ENCODE measurements around the gene OCSTAMP.

The OCSTAMP gene
- total RNA-seq: 0 to 0.37 (median 0) reads per million in 4 experiments

DNA sequence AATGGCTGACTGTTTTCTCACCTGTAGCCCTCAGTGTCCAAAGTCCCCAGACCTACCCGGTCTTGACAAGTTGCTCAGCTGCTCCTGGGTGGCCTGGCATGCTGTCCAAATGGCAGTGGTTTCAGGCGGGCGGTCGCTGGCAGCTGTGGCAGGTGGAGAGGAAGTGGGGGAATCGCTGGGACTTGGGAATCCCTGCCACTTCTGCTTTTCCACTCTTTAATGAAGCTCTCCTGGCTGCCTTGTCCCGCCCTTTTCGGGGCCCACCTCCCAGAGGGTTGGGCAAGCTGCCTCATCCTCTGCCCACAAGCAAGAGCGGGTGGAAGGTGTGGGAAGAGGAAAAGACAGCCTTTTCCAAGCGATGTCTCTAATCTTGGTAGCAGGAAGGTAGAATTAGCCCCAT, at the start of gene OCSTAMP:
OCSTAMP (minus strand) TSS at position 194 of the 400 bp plus-strand sequence; CDS start at position 100, 94 bp downstream.
- no peak for DNase-seq

GRCh38 chr20:46599227-46599987, 49.0 kb upstream of the OCSTAMP start:
- DNase-seq: no peak

- DNase-seq: no peak
These were observed 45.5 kb upstream of the OCSTAMP start for GRCh38 chr20:46595933-46596332.

GRCh38 chr20:46594725-46595124, 44.3 kb upstream of the OCSTAMP start:
- DNase-seq: no peak

GRCh38 chr20:46592580-46593362, 42.3 kb upstream of the OCSTAMP start:
- no peak for DNase-seq

DNA sequence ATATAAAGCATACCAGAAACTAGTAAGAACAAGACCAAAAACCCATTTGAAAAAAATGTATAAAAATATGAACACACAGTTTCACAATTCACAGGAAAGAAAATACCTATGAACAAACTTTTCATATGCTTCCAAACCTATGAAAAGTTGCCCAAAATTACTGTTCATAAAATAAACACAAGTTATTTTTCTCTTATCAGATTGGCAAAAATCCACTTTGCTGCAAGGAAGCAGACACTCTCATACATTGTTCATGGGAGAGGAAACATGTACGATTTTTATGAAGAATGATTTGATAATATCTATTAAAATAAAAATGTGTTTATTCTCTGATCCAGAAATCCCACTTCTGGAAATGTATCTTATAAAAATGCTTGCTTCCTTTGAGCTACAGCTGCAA, 40.0 kb upstream of the OCSTAMP start:
- no peak for DNase-seq

- no peak for DNase-seq
These were observed 38.4 kb upstream of the OCSTAMP start for GRCh38 chr20:46588532-46589511.

DNA sequence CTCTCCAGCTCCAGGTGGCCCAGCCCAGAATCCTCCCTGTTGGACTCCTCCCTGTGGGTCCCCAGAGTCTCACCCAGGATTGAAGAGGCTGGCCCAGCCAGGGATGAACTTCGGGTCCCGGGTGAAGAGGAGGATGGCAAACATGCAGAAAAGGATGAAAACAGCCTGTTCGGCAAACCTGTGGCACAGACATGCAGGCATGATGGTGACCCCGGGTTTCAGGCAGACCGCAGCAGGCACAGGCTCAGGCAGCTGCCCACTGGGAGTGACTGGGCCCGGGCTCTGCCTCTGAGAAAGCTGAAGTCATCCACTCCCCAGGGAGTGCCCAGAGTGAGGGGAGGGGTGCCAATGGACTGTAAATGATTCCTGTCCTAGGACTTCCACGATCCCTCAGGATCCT, 37.5 kb upstream of the OCSTAMP start:
- DNase-seq: no peak

DNA sequence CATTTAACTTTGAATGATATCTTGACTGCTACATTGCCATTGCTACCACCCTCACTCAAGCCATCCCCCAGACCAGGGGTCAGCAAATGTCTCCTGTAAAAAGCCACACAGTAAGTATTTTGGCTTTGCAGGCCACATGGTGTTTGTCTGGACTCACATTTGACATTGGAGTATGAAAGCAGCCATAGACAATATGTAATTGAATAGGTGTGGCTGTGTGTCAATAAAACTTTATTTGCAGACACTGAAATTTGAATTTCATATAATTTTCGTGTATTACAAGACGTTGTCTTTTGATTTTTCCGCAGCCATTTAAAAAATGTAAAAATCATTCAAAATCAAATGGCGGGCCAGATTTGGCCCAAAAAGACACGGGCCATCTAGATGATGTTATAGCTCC, 36.3 kb upstream of the OCSTAMP start:
- DNase-seq: no peak

DNA sequence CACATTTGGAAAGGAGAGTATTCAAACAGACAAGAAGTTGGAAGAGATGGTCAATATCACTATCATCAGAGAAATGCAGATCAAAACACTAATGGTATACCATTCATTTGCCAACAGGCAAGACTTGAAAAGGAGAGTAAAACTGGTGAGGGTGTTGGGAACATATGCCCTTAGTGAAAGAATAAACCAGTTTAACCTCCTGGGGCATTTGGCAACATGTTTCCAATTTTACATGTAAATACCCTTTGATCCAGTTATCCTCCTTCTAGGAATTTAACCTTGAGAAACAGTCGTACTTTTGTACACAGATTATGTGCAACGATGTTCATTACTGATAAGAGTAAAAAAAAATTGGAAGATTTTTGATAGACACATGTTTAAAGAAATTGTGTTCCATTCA, 34.1 kb upstream of the OCSTAMP start:
- no peak for DNase-seq

DNA sequence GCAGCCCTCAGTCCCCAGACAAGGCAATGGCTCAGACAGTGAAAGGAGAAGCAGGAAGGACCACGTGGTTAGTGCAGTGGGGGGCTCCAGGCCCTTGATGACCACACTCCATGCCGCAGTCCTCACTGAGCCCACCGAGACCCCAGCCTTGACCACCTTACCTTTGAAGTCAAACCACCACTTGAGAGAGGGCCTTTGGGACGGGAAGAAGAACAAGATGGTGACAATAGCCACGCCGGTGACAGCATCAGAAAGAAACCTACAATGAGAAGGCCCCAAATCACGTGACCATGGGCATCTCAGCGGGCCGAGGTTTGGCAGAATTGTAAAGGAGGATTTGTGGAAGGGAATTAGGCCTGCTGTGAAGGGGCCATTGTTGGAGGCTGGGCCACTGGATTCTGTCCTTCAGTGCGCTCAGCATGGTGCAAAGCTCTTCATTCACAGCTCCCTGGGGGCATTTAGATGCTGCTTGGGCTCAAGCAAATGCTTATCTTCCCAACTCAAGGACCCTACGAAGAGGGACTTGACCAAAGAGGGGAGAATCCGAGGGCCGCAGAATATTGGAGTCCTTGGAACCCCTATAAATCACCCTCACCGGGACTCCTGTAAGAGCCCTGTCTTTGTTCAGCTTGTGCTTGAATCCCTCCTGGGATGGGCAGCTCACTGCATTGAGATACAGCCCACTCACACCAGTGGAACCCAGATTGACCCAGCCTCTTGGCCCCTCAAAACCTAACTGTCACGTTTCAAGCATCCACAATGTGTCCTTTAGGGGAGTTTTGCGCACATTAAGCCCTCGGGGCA, 33.2 kb upstream of the OCSTAMP start:
- no peak for DNase-seq

DNA sequence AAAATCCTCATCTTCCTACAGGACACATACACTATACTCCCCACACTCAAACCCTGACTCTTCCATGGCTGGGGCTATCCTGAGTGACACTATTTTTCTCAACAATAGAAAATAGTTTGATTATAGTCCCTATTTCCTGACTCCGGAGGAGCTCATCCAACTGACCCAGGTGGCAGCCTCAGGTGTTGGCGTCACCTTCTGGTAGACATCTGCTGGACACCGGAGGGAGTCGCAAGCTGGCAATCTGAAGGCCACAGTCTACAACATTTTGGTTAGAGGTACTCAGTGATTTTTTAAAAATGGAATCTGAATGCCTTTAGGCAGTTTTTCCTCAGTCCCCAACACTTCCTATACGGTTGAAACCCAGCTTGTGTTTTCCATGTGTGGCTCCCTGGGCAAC, 32.2 kb upstream of the OCSTAMP start:
- no peak for DNase-seq

- DNase-seq: no peak
These were observed 30.9 kb upstream of the OCSTAMP start for GRCh38 chr20:46581391-46581790.

GRCh38 chr20:46580613-46581205, 30.3 kb upstream of the OCSTAMP start:
- DNase-seq: no peak

GRCh38 chr20:46578745-46579144, 28.3 kb upstream of the OCSTAMP start:
- DNase-seq: no peak

- DNase-seq: no peak
These were observed 26.4 kb upstream of the OCSTAMP start for GRCh38 chr20:46576774-46577395.

DNA sequence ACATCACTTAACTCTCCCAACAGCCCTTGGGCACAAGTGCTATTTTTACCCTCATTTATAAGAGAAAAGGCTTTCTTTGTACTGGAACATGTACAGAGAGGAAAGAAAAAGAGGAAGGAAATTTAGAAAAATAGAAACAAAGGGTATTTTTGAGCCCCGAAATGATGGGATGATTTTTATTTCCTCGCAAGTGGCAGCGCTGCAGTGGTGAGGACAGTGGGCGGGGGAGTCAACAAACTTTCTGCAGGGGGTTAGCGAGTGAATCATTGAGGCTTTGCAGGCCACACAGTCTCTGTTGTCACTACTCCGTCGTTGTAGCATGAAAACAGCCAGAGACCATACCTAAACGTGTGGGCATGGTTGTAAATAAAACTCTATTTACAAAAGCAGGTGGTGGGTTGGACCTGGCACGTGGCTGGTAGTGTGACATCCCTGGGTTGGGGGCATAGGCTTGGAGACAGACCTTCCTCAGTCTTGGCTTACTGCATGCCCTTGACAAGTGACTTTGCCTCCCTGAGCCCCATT, 25.5 kb upstream of the OCSTAMP start:
- DNase-seq: no peak

- DNase-seq: no peak
These were observed 24.9 kb upstream of the OCSTAMP start for GRCh38 chr20:46575394-46575793.

GRCh38 chr20:46573788-46574584, 23.5 kb upstream of the OCSTAMP start:
- no peak for DNase-seq

DNA sequence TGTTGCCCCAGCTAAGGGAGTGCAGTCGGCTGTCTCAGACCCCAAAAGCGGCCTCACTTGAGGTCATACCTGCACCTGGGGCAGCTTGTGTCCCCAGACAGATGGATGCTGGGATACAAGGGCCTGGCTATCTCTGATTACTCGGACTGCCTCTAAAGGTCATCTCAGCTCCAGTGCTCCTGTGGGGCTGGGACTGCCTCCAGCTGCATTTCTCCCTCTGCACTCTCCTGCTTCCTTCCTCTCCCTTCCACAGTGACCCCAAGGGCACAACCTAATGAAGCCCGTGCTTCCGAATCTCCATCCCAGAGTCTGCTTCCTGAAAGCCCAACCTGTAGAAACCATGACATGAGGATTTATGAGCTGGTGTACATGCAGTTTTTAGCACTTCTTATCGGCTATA, 22.8 kb upstream of the OCSTAMP start:
- DNase-seq: no peak
